ENCODE results near the gene BRWD1. TPM values are rescaled to one million over a fixed set of nuclear protein-coding genes. Genes with fewer than 3 reads are reported as not detected.

The BRWD1 gene
- total RNA-seq, 1 donor from 2014 or later, result 147 TPM

- no peak for DNase-seq
Observed at GRCh38 chr21:39134288-39134810, 179.1 kb downstream of the BRWD1 start.

Small RNA genes within 50 kb of the gene (small RNA-seq; reads per million reads assigned to genes)
- gene RF00019 (ENCODE audit: low replicate concordance), result not detected

Other genes with a start within 250 kb of the BRWD1 start
- gene PSMG1, start 130.2 kb downstream of the BRWD1 start, total RNA-seq, result 15.5 TPM
- 188 TPM for gene HMGN1, start 35.5 kb upstream of the BRWD1 start, total RNA-seq
- 0.41 TPM for gene LCA5L, start 132.1 kb upstream of the BRWD1 start, total RNA-seq
- gene SH3BGR, start 138.3 kb upstream of the BRWD1 start, total RNA-seq, result 95.6 TPM